ENCODE data around the gene ADSS2.
A peak's percentile ranks its signal among the peaks of the same experiment; 100 is the strongest.
"Not testable (repeated sequence)": the region's sequence is repeated elsewhere in the genome, so short reads cannot be mapped to it uniquely, and the experiment has no call there.

The ADSS2 gene

GRCh38 chr1:244451539-244451950, at the start of gene ADSS2:
Gene ADSS2, minus strand, starts transcription at chr1:244451909. Its CDS starts 92 bp downstream, at chr1:244451817.
- no peak for DNase-seq (ENCODE audit: low read depth in 2 of 2)

- not testable (repeated sequence) for DNase-seq (ENCODE audit: low read depth in 2 of 2)
These were observed 48.8 kb upstream of the ADSS2 start for GRCh38 chr1:244500515-244500914.

GRCh38 chr1:244499484-244499883, 47.8 kb upstream of the ADSS2 start:
- DNase-seq (ENCODE audit: low read depth in 2 of 2), result not testable (repeated sequence)

GRCh38 chr1:244497805-244498204, 46.1 kb upstream of the ADSS2 start:
- no peak for DNase-seq (ENCODE audit: low read depth in 2 of 2)

- DNase-seq (ENCODE audit: low read depth in 2 of 2), result no peak
These were observed 44.5 kb upstream of the ADSS2 start for GRCh38 chr1:244496186-244496585.

- DNase-seq (ENCODE audit: low read depth in 2 of 2), result no peak
These were observed 42.9 kb upstream of the ADSS2 start for GRCh38 chr1:244494653-244495052.

- not testable (repeated sequence) for DNase-seq (ENCODE audit: low read depth in 2 of 2)
These were observed 33.3 kb upstream of the ADSS2 start for GRCh38 chr1:244484971-244485370.

- DNase-seq (ENCODE audit: low read depth in 2 of 2), result no peak
These were observed 21.4 kb upstream of the ADSS2 start for GRCh38 chr1:244473059-244473605.

GRCh38 chr1:244466724-244467123, 15.0 kb upstream of the ADSS2 start:
- DNase-seq (ENCODE audit: low read depth in 2 of 2), result no peak

- peak; percentile 29 to 41 for DNase-seq (ENCODE audit: low read depth in 2 of 2)
These were observed 9.7 kb upstream of the ADSS2 start, which contains the start of gene CATSPERE for GRCh38 chr1:244461245-244462071. Gene CATSPERE, plus strand, starts transcription at chr1:244461273. Its CDS starts 157 bp downstream, at chr1:244461430.

- no peak for DNase-seq (ENCODE audit: low read depth in 2 of 2)
These were observed 8.5 kb upstream of the ADSS2 start for GRCh38 chr1:244460197-244460596.

- DNase-seq (ENCODE audit: low read depth in 2 of 2), result no peak
These were observed 7.1 kb upstream of the ADSS2 start for GRCh38 chr1:244458781-244459180.

GRCh38 chr1:244456586-244456985, 4.9 kb upstream of the ADSS2 start:
- DNase-seq (ENCODE audit: low read depth in 2 of 2), result no peak

- DNase-seq (ENCODE audit: low read depth in 2 of 2), result no peak
These were observed 2.7 kb upstream of the ADSS2 start for GRCh38 chr1:244454412-244454811.

GRCh38 chr1:244451951-244452795, 464 bp upstream of the ADSS2 start:
- peak; percentile 96 to 97 for DNase-seq (ENCODE audit: low read depth in 2 of 2)

- no peak for DNase-seq (ENCODE audit: low read depth in 2 of 2)
These were observed 841 bp downstream of the ADSS2 start for GRCh38 chr1:244450597-244451538.

- DNase-seq (ENCODE audit: low read depth in 2 of 2), result no peak
These were observed 1.7 kb downstream of the ADSS2 start for GRCh38 chr1:244449936-244450508.

- no peak for DNase-seq (ENCODE audit: low read depth in 2 of 2)
These were observed 3.3 kb downstream of the ADSS2 start for GRCh38 chr1:244448279-244449036.

GRCh38 chr1:244447552-244447951, 4.2 kb downstream of the ADSS2 start:
- DNase-seq (ENCODE audit: low read depth in 2 of 2), result no peak

GRCh38 chr1:244447024-244447423, 4.7 kb downstream of the ADSS2 start:
- no peak for DNase-seq (ENCODE audit: low read depth in 2 of 2)

All from stimulated activated CD4-positive, alpha-beta T cell treated with anti-CD3 and anti-CD28 coated beads, Interleukin-1b, Interleukin-23, amount 100 ng/mL, for 1 hour (primary cell).